WTC11 (cell line): Measurements from ENCODE around the gene MBOAT2. TPM values are rescaled to one million over a fixed set of nuclear protein-coding genes. Genes with fewer than 3 reads are reported as not detected.

ENCODE experiments used
- ATAC-seq: fragments of 200-7000 bp; cut with Tn5 transposase; 2 replicates; pipeline ENCODE4 v1.10.0; 2021; ENCODE audit warnings: mild to moderate bottlenecking, moderate library complexity
- CTCF ChIA-PET: fragments of 300-600 bp; sonication (Branson Sonifier 250); formaldehyde crosslinking; loops from one replicate; lab custom pipeline; 2021; ENCODE audit warnings: antibody characterized with exemption; lab: Charles Lee
- POLR2A ChIA-PET: fragments of 350-600 bp; sonication (Branson Sonifier 250); formaldehyde crosslinking; loops from one replicate; lab custom pipeline; 2021; ENCODE audit warnings: antibody characterized with exemption; lab: Charles Lee
- DNase-seq: peaks from one replicate; pipeline ENCODE4 v3.0.0; 2021; ENCODE audit warnings: low spot score
- H3K27ac Mint-ChIP-seq: 2 replicates; pipeline ENCODE4 v1.8.0; 2021; ENCODE audit warnings: mixed read lengths
- H3K27me3 Mint-ChIP-seq: 2 replicates; pipeline ENCODE4 v1.8.0; 2021; ENCODE audit warnings: low read depth, mild to moderate bottlenecking, moderate library complexity, mixed read lengths
- H3K36me3 Mint-ChIP-seq: 2 replicates; pipeline ENCODE4 v1.8.0; 2021; ENCODE audit warnings: mixed read lengths
- H3K4me1 Mint-ChIP-seq: 2 replicates; pipeline ENCODE4 v1.8.0; 2022; ENCODE audit warnings: mixed read lengths
- H3K4me3 Mint-ChIP-seq: 2 replicates; pipeline ENCODE4 v1.8.0; 2021; ENCODE audit warnings: mild to moderate bottlenecking, moderate library complexity, mixed read lengths
- H3K9me3 Mint-ChIP-seq: 2 replicates; pipeline ENCODE4 v1.8.0; 2021; ENCODE audit warnings: mixed read lengths
- AFF4 ChIP-seq: sonication (generic); formaldehyde crosslinking; IDR thresholded peaks from 2 replicates; pipeline ENCODE4 v1.8.1; 2023; ENCODE audit warnings: mild to moderate bottlenecking, missing genetic modification reagents, borderline replicate concordance
- ATF1 ChIP-seq: sonication (generic); formaldehyde crosslinking; IDR thresholded peaks from 2 replicates; pipeline ENCODE4 v1.8.1; 2023; ENCODE audit warnings: mild to moderate bottlenecking, moderate library complexity, missing genetic modification reagents
- CBFB ChIP-seq: sonication (generic); formaldehyde crosslinking; IDR thresholded peaks from 2 replicates; pipeline ENCODE4 v1.8.1; 2022; ENCODE audit warnings: mild to moderate bottlenecking, low read depth, missing genetic modification reagents
- CREB1 ChIP-seq: sonication (generic); formaldehyde crosslinking; IDR thresholded peaks from 2 replicates; pipeline ENCODE4 v1.8.0; 2023; ENCODE audit warnings: mild to moderate bottlenecking, missing genetic modification reagents
- CREM ChIP-seq: sonication (generic); formaldehyde crosslinking; IDR thresholded peaks from 2 replicates; pipeline ENCODE4 v1.8.1; 2022; ENCODE audit warnings: mild to moderate bottlenecking, missing genetic modification reagents, moderate library complexity
- CTCF ChIP-seq: fragments of 200-600 bp; IDR thresholded peaks from 2 replicates; pipeline ENCODE4 v1.8.0; 2022; ENCODE audit warnings: antibody characterized with exemption
- FOXP1 ChIP-seq: sonication (generic); formaldehyde crosslinking; IDR thresholded peaks from 2 replicates; pipeline ENCODE4 v1.8.0; 2022; ENCODE audit warnings: missing genetic modification reagents, mild to moderate bottlenecking, moderate library complexity, borderline replicate concordance
- IRF2 ChIP-seq: sonication (generic); formaldehyde crosslinking; IDR thresholded peaks from 2 replicates; pipeline ENCODE4 v1.8.0; 2022; ENCODE audit warnings: low read depth, missing genetic modification reagents, borderline replicate concordance
- MYBL2 ChIP-seq: sonication (generic); formaldehyde crosslinking; IDR thresholded peaks from 2 replicates; pipeline ENCODE4 v1.8.1; 2023; ENCODE audit warnings: mild to moderate bottlenecking, moderate library complexity, missing genetic modification reagents
- RELA ChIP-seq: sonication (generic); formaldehyde crosslinking; IDR thresholded peaks from 2 replicates; pipeline ENCODE4 v1.8.1; 2022; ENCODE audit warnings: missing genetic modification reagents, mild to moderate bottlenecking, borderline replicate concordance
- TEAD1 ChIP-seq: sonication (generic); formaldehyde crosslinking; IDR thresholded peaks from 2 replicates; pipeline ENCODE4 v1.8.0; 2022; ENCODE audit warnings: mild to moderate bottlenecking, missing genetic modification reagents
- TEAD4 ChIP-seq: sonication (generic); formaldehyde crosslinking; IDR thresholded peaks from 2 replicates; pipeline ENCODE4 v1.8.0; 2022; ENCODE audit warnings: mild to moderate bottlenecking, missing genetic modification reagents
- ZBTB21 ChIP-seq: sonication (generic); formaldehyde crosslinking; IDR thresholded peaks from 2 replicates; pipeline ENCODE4 v1.8.1; 2023; ENCODE audit warnings: mild to moderate bottlenecking, missing genetic modification reagents, borderline replicate concordance
- ZNF121 ChIP-seq: sonication (generic); formaldehyde crosslinking; IDR thresholded peaks from 2 replicates; pipeline ENCODE4 v1.8.0; 2023; ENCODE audit warnings: missing genetic modification reagents
- ZNF416 ChIP-seq: fragments of 250-450 bp; sonication (Bioruptor Pico); IDR thresholded peaks from 2 replicates; pipeline ENCODE4 v1.9.0; 2021; ENCODE audit warnings: mild to moderate bottlenecking, inconsistent platforms
- ZNF423 ChIP-seq: fragments of 250-450 bp; sonication (Bioruptor Pico); IDR thresholded peaks from 2 replicates; pipeline ENCODE4 v2.1.2; 2022; ENCODE audit warnings: mild to moderate bottlenecking, moderate library complexity
- ZNF512 ChIP-seq: sonication (generic); formaldehyde crosslinking; IDR thresholded peaks from 2 replicates; pipeline ENCODE4 v1.8.1; 2022; ENCODE audit warnings: missing genetic modification reagents, borderline replicate concordance
- total RNA-seq: library from RNA; stranded (reverse); gene quantifications from 3 replicates; pipeline ENCODE4 v1.2.3, GENCODE V29; 2021

MBOAT2 gene
- total RNA-seq, 1 experiment from 2014 or later, result 24.7 TPM

GRCh38 chr2:8884812-8885211, 118.7 kb downstream of the MBOAT2 start:
- H3K27me3 Mint-ChIP-seq, result no peaks in the 10 kb centered on the region
- TF ChIP-seq MYBL2 (CRISPR knock-in tag), result no peak
- no peak for TF ChIP-seq CREM (CRISPR knock-in tag)
- TF ChIP-seq CBFB (CRISPR knock-in tag), result no peak
- TF ChIP-seq FOXP1, result no peak
- no peak for TF ChIP-seq AFF4 (CRISPR knock-in tag)
- TF ChIP-seq CTCF, result no peak
- no peak for TF ChIP-seq IRF2
- no peak for TF ChIP-seq ZNF416 (CRISPR knock-in tag)
- no peak for TF ChIP-seq TEAD4 (CRISPR knock-in tag)
- no peak for TF ChIP-seq ZBTB21 (CRISPR knock-in tag)
- no peak for TF ChIP-seq ATF1 (CRISPR knock-in tag)
- TF ChIP-seq RELA (CRISPR knock-in tag), result no peak
- TF ChIP-seq ZNF423 (CRISPR knock-in tag), result no peak
- TF ChIP-seq CREB1 (CRISPR knock-in tag), result no peak
- no peak for TF ChIP-seq ZNF121 (CRISPR knock-in tag)
- no peak for TF ChIP-seq TEAD1 (CRISPR knock-in tag)
- TF ChIP-seq, all 79 proteins: peak for 0
- H3K4me1 Mint-ChIP-seq, result peaks cover 27% of the 10 kb centered on the region
- POLR2A ChIA-PET, result no interaction called here
- CTCF ChIA-PET, result interaction anchor here (1.1 kb wide), 1 partner anchor 12 kb away, joined by 3 read pairs; no protein-coding TSS in a partner anchor
- peaks cover 3% of the 10 kb centered on the region; the same call in 1 of the 2 replicates for H3K36me3 Mint-ChIP-seq
- H3K9me3 Mint-ChIP-seq, result no peaks in the 10 kb centered on the region
- H3K4me3 Mint-ChIP-seq, result no peak overlapping the region
- ATAC-seq, result no peak
- no peak for DNase-seq
- no peak overlapping the region for H3K27ac Mint-ChIP-seq

GRCh38 chr2:8882094-8882493, 121.4 kb downstream of the MBOAT2 start:
- ATAC-seq, result peak; percentile 97
- Mint-ChIP-seq H3K36me3 (peaks cover 8% of the 10 kb centered on the region; the same call in 1 of the 2 replicates), H3K4me1 (peaks cover 14% of the 10 kb centered on the region)
- POLR2A ChIA-PET, result no interaction called here
- peak; percentile 53 for TF ChIP-seq CTCF
- no peak for TF ChIP-seq ZNF512 (CRISPR knock-in tag)
- TF ChIP-seq, all 79 proteins: peak for 1
- H3K4me3 Mint-ChIP-seq, result no peak overlapping the region
- H3K9me3 Mint-ChIP-seq, result no peaks in the 10 kb centered on the region
- H3K27ac Mint-ChIP-seq, result no peak overlapping the region
- CTCF ChIA-PET, result interaction anchor here (0.6 to 3.8 kb wide), 20 partner anchors 9 to 261 kb away, joined by 3 to 27 read pairs (median 4); no protein-coding TSS in a partner anchor
- DNase-seq, result peak; percentile 76
- no peaks in the 10 kb centered on the region for H3K27me3 Mint-ChIP-seq
